Stimulated activated CD4-positive, alpha-beta T cell treated with anti-CD3 and anti-CD28 coated beads, Interleukin-4, amount 100 ng/mL, for 24 hours (primary cell): ENCODE data around the gene GLTP.

ENCODE experiments used
- DNase-seq: peaks from one replicate; pipeline ENCODE4 v3.0.0-alpha.2; 2020

Gene GLTP

DNA sequence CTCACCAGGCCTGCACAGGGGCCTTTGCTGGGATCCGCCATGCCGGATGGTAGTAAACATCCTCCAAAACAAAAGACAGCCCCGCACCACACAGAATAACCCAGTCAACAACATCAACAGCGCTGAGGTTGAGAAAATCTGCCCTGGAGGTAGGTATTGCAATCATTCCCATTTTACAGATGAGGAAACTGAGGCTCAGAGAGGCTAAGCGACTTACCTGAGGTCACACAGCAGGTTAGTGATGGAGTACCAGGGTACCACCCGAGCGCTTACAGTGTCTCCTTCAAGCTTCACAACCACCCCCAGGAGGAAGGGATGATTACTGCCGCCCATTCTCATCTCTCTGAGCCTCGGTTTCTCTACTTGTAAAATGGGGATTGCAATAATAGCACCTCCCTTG, 62.1 kb downstream of the GLTP start:
- no peak for DNase-seq

DNA sequence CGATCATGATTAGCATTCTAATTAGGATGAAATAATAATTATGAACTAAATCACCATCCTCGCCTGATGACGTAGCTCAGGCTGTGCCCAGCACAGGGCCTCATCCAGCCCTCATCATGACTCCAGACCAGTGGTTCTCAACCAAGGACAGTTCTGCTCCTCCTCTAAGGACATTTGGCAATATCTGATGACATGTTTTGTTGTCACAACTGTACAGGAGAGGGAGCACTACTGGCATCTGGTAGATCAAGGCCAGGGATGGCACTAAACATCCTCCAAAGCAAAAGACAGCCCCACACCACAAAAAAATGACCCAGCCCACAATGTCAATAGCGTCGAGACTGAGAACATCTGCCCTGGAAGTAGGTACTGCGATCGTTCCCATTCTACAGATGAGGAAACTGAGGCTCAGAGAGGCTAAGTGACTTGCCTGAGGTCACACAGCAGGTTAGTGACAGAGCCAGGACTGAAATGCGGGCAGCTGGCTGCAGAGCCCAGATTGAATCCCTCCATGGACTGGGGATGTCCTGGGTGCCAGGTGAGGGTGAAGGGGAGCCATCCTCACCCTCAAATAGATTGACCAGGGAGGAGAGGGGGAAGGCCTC, 62.6 kb downstream of the GLTP start:
- DNase-seq: no peak

DNA sequence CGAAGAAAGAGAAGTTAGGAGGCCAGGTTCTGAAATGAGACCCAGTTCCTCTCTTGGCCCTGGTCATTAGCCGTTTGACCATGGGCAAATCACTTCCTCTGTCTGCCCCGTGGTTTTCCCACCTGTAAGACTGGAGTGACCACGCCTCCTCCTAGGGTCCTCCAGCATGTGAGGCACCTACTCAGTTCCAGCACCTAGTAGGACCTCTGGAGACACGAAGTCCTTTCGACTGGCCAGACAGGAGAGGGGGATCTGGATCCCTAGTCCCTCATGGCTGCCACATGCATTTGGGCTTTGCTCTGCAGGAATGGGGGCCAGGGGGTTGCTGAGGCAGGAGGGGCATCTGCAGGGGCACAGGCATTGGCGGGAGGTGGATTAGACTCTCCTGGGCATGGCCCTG, 63.5 kb downstream of the GLTP start:
- DNase-seq: no peak

DNA sequence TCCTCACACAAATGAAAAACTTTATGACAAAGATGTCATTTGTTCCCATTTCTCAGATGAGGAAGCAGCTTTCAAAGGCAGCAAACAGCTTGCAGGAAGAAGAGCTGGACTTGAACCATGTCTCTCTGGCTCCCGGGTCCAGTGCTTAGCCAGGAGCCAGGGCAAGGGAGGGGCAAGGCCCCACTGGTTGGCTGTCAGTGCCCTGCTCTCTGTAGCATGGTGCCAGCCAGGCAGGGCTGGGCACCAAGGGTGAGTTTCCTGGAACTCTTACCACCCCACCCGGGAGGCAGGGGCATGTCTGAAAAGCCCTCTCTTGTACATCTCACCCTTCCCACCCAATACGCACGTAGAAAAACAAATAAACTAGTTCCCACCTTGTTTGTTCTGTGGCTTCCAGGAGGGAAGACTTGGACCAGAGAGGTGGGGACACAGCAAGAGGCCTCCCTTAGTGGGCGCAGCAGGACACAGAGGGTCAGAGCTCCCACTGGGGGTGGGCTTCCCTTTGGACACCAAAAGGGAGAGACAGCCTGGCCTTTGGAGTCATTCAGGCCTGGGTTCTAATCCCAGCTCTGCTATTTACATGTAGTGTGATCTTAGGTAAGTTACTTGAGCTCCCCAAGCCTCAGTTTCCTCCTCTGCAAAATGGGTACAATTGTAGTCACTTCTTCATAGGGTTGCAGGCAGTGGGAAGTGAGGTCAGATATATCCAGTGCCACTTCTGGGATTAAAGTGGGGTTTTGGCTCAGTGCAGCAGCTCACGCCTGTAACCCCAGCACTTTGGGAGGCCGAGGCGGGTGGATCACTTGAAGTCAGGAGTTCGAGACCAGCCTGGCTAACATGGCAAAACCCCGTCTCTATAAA, 64.4 kb downstream of the GLTP start:
- DNase-seq: no peak

DNA sequence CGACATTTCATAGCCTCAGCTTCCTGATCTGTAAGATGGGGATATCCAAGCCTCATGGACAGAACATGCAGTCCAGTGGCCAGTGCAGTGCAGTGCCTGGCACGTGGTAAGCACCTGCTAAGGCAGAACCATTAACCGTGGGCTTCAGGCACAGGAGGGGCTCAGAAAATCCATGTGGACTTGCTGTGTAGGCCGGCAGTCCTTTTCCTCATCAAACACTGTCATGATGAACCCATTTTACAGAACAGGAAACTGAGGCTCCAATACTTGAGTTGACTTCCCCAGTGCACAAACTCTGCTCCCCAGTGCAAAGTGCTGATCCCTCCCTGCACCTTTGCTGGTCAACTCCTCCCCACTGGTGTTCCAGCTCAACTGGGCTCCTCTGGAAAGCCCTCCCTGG, 65.1 kb downstream of the GLTP start:
- DNase-seq: no peak

DNA sequence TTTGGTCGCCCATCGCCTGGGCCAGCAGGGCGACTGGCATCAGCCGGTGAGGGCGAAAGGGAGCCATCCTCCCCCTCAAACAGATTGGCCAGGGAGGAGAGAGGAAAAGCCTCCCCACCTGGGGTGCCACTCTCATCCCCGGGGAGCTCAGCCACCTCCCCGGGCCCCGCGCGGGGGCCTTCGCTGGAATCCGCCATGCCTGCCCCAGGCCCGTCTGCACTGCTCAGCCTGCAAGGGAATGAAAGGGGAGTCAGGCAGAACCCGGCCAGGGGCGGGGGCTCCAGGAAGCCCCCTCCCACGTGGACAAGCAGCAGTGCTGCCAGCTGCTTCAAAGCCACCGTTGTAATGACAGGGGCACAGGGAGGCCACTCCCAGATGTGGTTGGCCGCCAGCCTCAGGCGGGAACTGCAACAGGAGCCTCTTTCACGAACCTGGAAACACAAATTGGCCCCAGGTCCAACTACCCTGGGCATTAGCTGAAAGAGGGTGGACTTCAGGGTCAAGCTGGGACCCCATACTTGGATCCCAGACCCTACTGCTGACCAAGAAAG, 65.7 kb downstream of the GLTP start:
- no peak for DNase-seq

DNA sequence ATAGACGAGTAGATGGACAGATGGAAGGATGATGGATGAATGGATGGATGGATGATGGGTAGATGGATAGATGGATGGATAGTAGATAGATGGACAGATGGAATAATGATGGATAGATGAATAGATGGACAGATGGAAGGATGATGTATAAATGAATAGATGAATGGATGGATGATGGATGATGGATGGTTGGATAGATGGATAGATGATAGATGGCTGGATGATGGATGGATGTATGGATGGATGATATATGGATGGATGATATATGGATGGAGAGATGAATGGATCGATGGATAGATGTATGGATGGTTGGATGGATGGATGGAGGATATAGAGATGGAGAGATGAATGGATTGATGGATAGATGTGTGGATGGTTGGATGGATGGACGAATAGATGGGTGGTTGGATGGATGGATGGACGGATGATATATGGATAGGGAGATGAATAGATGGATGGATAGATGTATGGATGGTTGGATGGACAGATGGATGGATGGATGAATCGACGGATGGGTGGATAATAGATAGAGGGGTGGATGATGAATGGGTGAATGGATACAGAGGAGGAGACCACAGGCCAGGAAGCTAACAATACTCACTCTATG, 66.4 kb downstream of the GLTP start:
- DNase-seq: no peak

DNA sequence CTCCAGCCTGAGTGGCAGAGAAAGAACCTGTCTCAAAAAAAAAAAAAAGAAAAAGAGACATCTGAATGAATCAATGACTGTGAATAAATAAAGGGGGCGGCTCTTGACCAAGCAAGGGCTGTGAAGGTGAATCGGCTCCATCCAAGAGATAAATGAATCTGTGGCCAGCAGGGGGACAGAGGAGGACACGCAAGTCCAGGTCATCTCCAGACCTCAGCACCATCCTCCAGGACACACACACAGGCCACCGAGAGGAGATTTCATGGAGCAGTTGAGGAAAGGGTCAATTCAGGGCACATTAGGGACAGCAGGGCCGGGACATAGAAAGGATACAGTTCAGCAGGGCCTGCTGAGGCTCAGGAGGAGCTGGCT, 68.7 kb downstream of the GLTP start:
- DNase-seq: no peak

DNA sequence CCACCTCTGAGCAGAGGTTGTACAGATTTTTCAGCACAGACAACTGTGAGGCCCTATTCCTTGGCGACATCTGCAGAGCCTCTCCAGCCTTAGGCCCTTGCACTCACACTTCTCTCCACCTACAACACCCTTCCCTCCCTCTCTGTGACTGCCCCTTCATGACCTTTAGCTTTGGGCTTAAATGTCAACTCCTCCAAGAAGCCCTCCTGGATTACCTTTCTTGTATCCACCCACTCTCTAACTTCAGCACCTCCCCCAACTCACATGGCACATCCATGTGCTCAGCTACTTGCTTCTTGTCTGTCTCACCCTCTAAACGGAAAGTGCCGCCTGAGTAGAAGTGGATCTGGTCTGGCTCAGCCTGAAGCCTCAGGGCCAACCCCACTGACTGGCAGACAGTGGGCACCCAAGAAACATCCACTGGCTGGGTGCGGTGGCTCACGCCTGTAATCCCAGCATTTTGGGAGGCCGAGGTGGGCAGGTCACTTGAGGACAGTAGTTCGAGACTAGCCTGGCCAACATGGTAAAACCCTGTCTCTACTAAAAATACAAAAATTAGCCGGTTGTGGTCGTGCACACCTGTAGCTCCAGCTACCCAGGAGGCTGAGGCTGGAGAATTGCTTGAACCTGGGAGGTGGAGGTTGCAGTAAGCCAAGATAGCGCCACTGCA, 69.3 kb downstream of the GLTP start:
- DNase-seq: no peak

DNA sequence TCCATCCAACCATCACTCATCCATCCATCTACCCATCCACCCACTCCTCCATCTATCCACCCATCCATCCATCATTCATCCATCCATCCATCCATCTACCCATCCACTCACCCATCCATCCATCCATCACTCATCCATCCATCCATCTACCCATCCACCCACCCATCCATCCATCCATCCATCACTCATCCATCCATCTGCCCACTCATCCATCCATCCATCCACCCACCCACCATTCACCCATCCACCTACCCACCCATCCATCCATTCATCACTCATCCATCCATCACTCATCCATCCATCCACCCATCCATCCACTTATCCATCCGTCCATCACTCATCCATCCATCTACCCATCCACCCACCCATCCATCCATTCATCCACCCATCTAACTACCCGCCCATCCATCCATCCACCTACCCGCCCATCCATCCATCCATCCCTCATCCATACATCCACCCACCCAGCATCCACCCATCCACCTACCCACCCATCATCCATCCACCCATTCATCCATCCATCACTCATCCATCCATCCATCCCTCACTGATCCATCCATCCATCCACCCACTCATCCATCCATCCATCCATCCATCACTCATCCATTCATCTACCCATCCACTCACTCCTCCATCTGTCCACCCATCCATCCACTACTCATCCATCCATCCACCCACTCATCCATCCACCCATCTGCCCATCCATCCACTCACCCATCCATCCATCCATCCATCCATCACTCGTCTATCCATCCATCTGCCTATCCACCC, 71.3 kb downstream of the GLTP start:
- no peak for DNase-seq

DNA sequence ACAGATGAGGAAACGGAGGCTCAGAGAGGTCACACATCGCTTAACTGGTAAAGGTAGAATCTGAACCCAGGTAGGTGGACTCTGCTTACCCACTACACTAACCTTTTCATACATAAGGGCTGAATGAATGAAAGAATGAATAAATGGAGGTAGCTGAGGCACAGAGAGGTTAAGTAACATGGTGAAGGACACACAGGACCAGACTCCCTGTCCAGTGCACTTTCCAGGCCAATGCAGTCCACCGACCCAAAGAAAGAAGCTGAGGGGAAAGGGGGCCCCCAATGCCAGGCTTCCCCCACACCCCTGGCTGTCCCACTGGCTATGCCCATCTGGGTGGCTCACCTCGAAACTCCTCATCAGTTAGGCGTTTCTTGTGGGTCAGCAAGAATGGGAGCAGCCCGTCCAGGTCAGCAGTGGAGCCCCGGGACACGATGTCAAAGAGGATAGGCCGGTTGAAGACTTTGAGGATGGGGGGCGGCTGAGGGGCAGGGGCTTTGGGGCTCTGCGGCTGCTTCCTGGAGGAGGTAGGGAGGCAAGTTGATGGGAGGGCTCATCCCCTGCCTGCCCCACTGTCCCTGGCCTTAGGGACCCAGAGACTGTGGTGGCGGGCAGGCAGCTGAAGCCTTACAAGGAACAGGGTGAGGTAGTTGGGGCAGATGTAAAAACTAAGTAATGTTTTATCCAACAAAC, 72.2 kb downstream of the GLTP start:
- DNase-seq: no peak

DNA sequence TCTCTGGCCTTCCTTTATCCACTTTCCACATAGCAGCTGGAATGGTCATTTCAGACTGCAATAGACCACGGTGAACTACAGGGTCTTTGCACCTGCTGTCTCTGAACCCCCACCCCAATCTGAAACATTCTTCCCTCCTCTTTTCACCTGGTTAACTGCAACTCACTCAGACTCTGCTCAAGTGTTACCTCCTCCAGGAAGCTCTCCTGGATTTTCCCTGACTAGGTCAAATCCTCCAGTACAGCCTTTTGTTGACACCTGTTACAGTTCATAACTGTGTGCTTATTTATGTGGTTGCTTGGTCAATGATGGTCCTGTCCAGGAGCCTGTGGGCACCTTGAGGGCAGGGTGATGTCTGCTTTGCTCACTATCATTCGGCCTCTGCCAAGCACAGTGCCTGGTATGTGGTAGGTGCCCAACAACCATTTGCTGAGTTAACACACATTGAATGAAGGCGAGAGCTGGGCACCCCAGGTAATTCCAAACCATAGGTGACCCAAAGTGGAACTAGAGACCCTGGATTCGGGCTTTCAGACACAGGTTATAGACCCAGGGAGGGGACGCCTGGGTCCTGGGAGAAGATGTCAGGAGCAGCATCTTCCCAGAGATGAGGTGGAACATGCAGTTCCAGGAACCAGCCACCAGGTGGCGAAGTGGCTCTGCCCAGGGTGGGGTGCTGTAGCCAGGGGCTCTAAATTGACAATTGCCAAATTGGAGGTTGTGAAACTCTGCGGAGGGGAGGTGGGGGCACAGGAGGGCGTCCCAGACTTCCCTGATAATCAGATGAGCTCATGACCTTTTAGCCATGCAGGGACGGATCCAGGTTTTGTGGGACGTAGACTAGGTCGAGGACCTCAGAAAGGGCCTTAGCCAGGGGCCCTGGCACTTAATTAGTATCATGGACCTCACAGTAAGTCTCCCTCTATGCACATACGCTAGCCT, 75.2 kb downstream of the GLTP start:
- peak; percentile 68 for DNase-seq

DNA sequence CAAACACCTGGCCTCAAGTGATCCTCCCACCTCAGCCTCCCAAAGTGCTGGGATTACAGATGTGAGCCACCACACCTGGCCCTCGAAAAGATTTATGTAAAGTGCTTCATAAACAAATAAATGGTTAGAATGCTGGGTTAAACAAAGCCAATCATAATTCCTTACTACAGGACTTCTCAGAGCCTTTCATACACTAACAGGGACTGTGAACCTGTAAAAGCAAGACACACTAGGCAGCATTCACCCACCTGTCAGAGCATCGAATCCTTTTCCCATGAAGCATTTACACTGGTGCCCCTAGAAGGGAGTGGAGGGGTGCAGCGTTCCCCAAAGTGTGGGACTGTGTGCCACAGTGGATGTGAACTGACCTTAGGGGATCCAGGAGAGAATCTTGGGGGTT, 76.7 kb downstream of the GLTP start:
- DNase-seq: no peak

DNA sequence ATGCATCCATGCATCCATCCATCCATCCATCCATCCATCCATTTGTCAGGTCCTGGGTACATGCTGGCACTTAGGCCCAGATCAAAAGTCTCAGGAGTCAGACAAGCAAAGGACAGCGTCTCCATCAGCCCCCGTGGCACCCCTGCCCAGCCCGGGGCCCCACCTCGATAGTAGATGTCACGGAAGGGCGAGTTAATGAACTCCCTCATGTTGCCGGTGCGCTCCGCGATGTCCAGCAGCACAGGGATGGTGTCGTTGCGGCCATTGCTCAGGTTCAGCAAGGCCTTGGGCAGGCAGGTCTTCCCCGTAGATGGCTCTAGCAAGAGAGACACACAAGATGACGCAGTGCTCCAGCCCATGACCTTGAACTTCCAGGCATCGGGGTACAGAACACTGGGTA, 77.5 kb downstream of the GLTP start:
- no peak for DNase-seq
